Coronary artery (tissue), 2 donors: ENCODE measurements around the gene OR52I1.

Experiments
- DNase-seq: peaks from one replicate; pipeline ENCODE4 v3.0.0-alpha.2; 2017; ENCODE audit warnings: low spot score
- H3K27ac ChIP-seq, 2 donors: fragments of 200-600 bp; sonication (generic); one replicate each; pipeline ENCODE4 v1.5.1; 2016 to 2019
- H3K4me3 ChIP-seq: fragments of 200-600 bp; sonication (generic); 2 replicates; pipeline ENCODE4 v1.5.1; 2016; ENCODE audit warnings: mild to moderate bottlenecking, moderate library complexity
- CTCF ChIP-seq: fragments of 200-600 bp; sonication (generic); IDR thresholded peaks from one replicate; pipeline ENCODE4 v1.5.1; 2019; ENCODE audit warnings: antibody characterized with exemption

Gene OR52I1

GRCh38 chr11:4610258-4610935 lies 16.6 kb downstream of the OR52I1 start:
- no peak for DNase-seq
- Histone ChIP-seq H3K27ac (peak overlapping the region in 1 of 2 donors; percentile 54), H3K4me3 (peak overlapping the region; percentile 58)
- no peak for TF ChIP-seq CTCF

GRCh38 chr11:4611986-4612385 lies 18.1 kb downstream of the OR52I1 start:
- TF ChIP-seq CTCF: no peak
- H3K27ac ChIP-seq: no peak overlapping the region
- no peak overlapping the region for H3K4me3 ChIP-seq
- DNase-seq: no peak

- no peak for DNase-seq
- no peak for TF ChIP-seq CTCF
- no peak overlapping the region for H3K4me3 ChIP-seq
- no peak overlapping the region for H3K27ac ChIP-seq
Measured at GRCh38 chr11:4615856-4616444, 22.1 kb downstream of the OR52I1 start.

- Histone ChIP-seq H3K27ac (no peak overlapping the region), H3K4me3 (no peak overlapping the region)
- DNase-seq: no peak
- no peak for TF ChIP-seq CTCF
Measured at GRCh38 chr11:4619514-4619913, 25.7 kb downstream of the OR52I1 start.

GRCh38 chr11:4626207-4627099 lies 32.6 kb downstream of the OR52I1 start:
- no peak for TF ChIP-seq CTCF
- no peak overlapping the region for H3K4me3 ChIP-seq
- no peak for DNase-seq
- no peak overlapping the region for H3K27ac ChIP-seq

GRCh38 chr11:4636136-4636535 lies 42.3 kb downstream of the OR52I1 start:
- Histone ChIP-seq H3K27ac (no peak overlapping the region), H3K4me3 (no peak overlapping the region)
- no peak for TF ChIP-seq CTCF
- DNase-seq: no peak
